Measurements from ENCODE around the gene TPRX1.

DNA sequence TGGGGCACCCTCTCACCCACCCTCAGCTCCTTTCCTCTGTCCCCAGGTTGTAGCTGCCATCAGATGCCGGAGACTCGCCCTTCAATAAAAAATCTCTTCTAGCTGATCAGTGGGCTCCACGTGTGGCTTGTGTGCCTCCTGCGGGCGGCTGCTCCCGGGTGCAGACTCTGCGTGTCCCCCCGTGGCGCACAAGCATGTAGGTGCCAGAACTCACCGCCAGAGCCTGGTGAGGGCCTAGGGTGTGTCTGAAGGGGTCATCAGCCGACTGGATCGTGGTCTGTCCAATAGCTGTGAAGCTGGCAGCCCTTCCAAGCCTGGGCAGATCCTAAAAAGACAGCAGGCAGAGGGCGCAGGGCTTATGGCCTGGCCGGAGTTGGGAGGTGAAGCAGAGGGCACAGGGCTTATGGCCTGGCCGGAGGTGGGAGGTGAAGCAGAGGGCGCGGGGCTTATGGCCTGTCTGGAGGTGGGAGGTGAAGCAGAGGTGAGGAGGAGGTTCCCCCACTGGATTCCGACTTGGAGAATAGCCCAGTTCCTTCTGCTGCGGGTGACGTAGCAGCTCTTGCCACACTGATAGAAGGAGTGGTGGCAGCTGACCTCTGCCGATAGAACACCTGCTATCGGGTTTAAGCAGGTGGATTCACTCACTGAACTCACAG, 47.3 kb downstream of the TPRX1 start:
- TF ChIP-seq, protein P1, sequence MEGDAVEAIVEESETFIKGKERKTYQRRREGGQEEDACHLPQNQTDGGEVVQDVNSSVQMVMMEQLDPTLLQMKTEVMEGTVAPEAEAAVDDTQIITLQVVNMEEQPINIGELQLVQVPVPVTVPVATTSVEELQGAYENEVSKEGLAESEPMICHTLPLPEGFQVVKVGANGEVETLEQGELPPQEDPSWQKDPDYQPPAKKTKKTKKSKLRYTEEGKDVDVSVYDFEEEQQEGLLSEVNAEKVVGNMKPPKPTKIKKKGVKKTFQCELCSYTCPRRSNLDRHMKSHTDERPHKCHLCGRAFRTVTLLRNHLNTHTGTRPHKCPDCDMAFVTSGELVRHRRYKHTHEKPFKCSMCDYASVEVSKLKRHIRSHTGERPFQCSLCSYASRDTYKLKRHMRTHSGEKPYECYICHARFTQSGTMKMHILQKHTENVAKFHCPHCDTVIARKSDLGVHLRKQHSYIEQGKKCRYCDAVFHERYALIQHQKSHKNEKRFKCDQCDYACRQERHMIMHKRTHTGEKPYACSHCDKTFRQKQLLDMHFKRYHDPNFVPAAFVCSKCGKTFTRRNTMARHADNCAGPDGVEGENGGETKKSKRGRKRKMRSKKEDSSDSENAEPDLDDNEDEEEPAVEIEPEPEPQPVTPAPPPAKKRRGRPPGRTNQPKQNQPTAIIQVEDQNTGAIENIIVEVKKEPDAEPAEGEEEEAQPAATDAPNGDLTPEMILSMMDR (IDR thresholded peaks at IDR 0.05; ENCODE audit: extremely low read depth in 1 of 2, insufficient read depth in 1 of 2, low read depth in 1 of 2, low read length in 2 of 2), result no peak
- TF ChIP-seq GATA2 (IDR thresholded peaks at IDR 0.05; ENCODE audit: insufficient read depth, insufficient read length, low read depth, low read length) (no peak), POLR2AphosphoS5 (IDR thresholded peaks at IDR 0.05; ENCODE audit: insufficient read depth, low read depth, low read length) (no peak), EZH2 (IDR thresholded peaks at IDR 0.05; ENCODE audit: borderline replicate concordance, low read depth, low read length, severe bottlenecking) (no peak), POLR2A (IDR thresholded peaks at IDR 0.05; ENCODE audit: low read depth, low read length) (no peak), JUN (IDR thresholded peaks at IDR 0.05; ENCODE audit: borderline replicate concordance, insufficient read depth, insufficient read length, low read depth) (no peak), FOS (IDR thresholded peaks at IDR 0.05; ENCODE audit: borderline replicate concordance, insufficient read depth, low read length) (no peak), MYC (IDR thresholded peaks at IDR 0.05; ENCODE audit: low read depth, low read length) (no peak)
- TF ChIP-seq, protein P2, sequence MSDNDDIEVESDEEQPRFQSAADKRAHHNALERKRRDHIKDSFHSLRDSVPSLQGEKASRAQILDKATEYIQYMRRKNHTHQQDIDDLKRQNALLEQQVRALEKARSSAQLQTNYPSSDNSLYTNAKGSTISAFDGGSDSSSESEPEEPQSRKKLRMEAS (IDR thresholded peaks at IDR 0.05; ENCODE audit: insufficient read depth, insufficient read length), result no peak

Data from endothelial cell of umbilical vein (primary cell).